ENCODE results near the gene CDKL5.
"Not testable (repeated sequence)": the region's sequence is repeated elsewhere in the genome, so short reads cannot be mapped to it uniquely, and the experiment has no call there.

CDKL5 gene

GRCh38 chrX:18425199-18426003 is at the start of gene CDKL5:
Gene CDKL5 (plus strand): TSS chrX:18425608. CDS start chrX:18507097, 81,489 bp downstream.
- peak; percentile 95 for DNase-seq (ENCODE audit: low spot score)

- DNase-seq (ENCODE audit: low spot score), result no peak
Observed at GRCh38 chrX:18377796-18378195, 47.6 kb upstream of the CDKL5 start.

GRCh38 chrX:18389966-18390365 is 35.4 kb upstream of the CDKL5 start:
- DNase-seq (ENCODE audit: low spot score), result no peak

- DNase-seq (ENCODE audit: low spot score), result peak; percentile 65
Observed at GRCh38 chrX:18390941-18391538, 34.4 kb upstream of the CDKL5 start.

- DNase-seq (ENCODE audit: low spot score), result no peak
Observed at GRCh38 chrX:18394477-18394876, 30.9 kb upstream of the CDKL5 start.

GRCh38 chrX:18401848-18402213 is 23.6 kb upstream of the CDKL5 start:
- no peak for DNase-seq (ENCODE audit: low spot score)

- no peak for DNase-seq (ENCODE audit: low spot score)
Observed at GRCh38 chrX:18406531-18407266, 18.7 kb upstream of the CDKL5 start.

- no peak for DNase-seq (ENCODE audit: low spot score)
Observed at GRCh38 chrX:18410038-18410437, 15.4 kb upstream of the CDKL5 start.

- no peak for DNase-seq (ENCODE audit: low spot score)
Observed at GRCh38 chrX:18415386-18415785, 10.0 kb upstream of the CDKL5 start.

GRCh38 chrX:18422325-18422724 is 3.1 kb upstream of the CDKL5 start:
- DNase-seq (ENCODE audit: low spot score), result no peak

GRCh38 chrX:18422886-18423285 is 2.5 kb upstream of the CDKL5 start:
- no peak for DNase-seq (ENCODE audit: low spot score)

GRCh38 chrX:18424482-18425198 is 768 bp upstream of the CDKL5 start:
- DNase-seq (ENCODE audit: low spot score), result peak; percentile 48

- DNase-seq (ENCODE audit: low spot score), result peak; percentile 52
Observed at GRCh38 chrX:18426004-18426320, 554 bp downstream of the CDKL5 start.

GRCh38 chrX:18428006-18428405 is 2.6 kb downstream of the CDKL5 start:
- no peak for DNase-seq (ENCODE audit: low spot score)

- not testable (repeated sequence) for DNase-seq (ENCODE audit: low spot score)
Observed at GRCh38 chrX:18433288-18433687, 7.9 kb downstream of the CDKL5 start.

- DNase-seq (ENCODE audit: low spot score), result no peak
Observed at GRCh38 chrX:18434896-18435295, 9.5 kb downstream of the CDKL5 start.

GRCh38 chrX:18436017-18436416 is 10.6 kb downstream of the CDKL5 start:
- DNase-seq (ENCODE audit: low spot score), result no peak

- DNase-seq (ENCODE audit: low spot score), result no peak
Observed at GRCh38 chrX:18440835-18441234, 15.4 kb downstream of the CDKL5 start.

GRCh38 chrX:18441780-18442367 is 16.5 kb downstream of the CDKL5 start:
- DNase-seq (ENCODE audit: low spot score), result no peak

- DNase-seq (ENCODE audit: low spot score), result no peak
Observed at GRCh38 chrX:18448416-18448815, 23.0 kb downstream of the CDKL5 start.

- no peak for DNase-seq (ENCODE audit: low spot score)
Observed at GRCh38 chrX:18449236-18449635, 23.8 kb downstream of the CDKL5 start.

- no peak for DNase-seq (ENCODE audit: low spot score)
Observed at GRCh38 chrX:18455384-18455783, 30.0 kb downstream of the CDKL5 start.

Measured in ecto neural progenitor cell (in vitro differentiated cells).